Subcutaneous preadipocyte (primary cell): Measurements from ENCODE around the gene RXYLT1. TPM values are rescaled to one million over a fixed set of nuclear protein-coding genes. Genes with fewer than 3 reads are reported as not detected.

Source experiments
- small RNA-seq: library from RNA; depleted of rRNA; stranded (forward); fragments of <200 nt; gene quantifications from one replicate; pipeline ENCODE3, GENCODE V24; 2012
- total RNA-seq: library from RNA; depleted of rRNA; stranded (reverse); fragments of >200 nt; gene quantifications from 2 replicates; pipeline ENCODE4 v1.2.3, GENCODE V29; 2012

The RXYLT1 gene
- 14.0 and 15.6 TPM in 2 replicates for total RNA-seq

DNA sequence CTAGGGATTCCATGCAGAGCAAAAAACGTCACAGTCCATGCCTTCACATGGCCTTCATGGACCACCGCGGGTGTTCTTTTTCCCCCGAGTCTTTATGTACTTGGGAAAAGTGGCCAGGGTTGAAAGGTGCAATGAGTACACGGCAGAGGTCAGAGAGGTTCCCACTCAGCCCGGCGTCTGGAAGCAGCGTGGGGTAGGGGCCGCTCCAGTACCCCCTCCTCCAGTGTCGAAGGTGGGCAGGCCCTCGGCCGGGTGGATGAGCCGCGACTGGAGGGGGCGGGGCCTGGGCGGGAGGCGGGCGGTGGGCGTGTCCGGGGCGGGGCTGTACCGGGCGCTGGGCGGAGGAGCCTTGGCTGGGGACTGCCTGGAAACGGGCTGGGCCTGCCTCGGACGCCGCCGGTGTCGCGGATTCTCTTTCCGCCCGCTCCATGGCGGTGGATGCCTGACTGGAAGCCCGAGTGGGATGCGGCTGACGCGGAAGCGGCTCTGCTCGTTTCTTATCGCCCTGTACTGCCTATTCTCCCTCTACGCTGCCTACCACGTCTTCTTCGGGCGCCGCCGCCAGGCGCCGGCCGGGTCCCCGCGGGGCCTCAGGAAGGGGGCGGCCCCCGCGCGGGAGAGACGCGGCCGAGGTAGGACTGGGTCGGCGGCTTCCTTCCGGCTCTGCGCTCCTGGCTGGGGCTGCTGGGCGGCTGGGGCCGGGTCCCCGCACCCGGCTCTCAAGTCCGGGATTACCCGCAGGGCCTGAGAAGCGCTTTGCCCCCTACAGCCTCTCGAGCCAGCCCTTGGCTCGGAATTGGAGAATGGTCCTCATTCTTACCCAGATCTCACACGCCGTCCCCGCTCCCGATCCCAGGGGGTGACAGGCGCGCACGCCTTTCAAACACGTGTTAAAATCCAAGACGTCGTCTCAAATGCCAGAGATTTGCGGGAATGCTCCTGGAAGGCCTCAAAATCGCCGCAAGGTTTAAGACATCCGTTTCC is at the start of gene RXYLT1:
Gene RXYLT1, plus strand, starts transcription at position 412 of the 984 bp plus-strand sequence. Its CDS starts 52 bp downstream, at position 464.

GRCh38 chr12:63844391-63845341 is 65.0 kb downstream of the RXYLT1 start, which contains the start of gene SRGAP1:
SRGAP1 (plus strand) TSS chr12:63844700; CDS start chr12:63844817, 117 bp downstream.

Small RNA genes within 50 kb of the gene (small RNA-seq; reads per million reads assigned to genes)
- not detected for gene AC084357.1

Other genes with a start within 250 kb of the RXYLT1 start
- 0.37 and 1.6 TPM in 2 replicates for gene DPY19L2, start 111.4 kb upstream of the RXYLT1 start, total RNA-seq
- gene SRGAP1, start 64.8 kb downstream of the RXYLT1 start, total RNA-seq, result 32.3 and 45.5 TPM in 2 replicates